Measurements from ENCODE around the gene CALHM1.

Gene CALHM1

DNA sequence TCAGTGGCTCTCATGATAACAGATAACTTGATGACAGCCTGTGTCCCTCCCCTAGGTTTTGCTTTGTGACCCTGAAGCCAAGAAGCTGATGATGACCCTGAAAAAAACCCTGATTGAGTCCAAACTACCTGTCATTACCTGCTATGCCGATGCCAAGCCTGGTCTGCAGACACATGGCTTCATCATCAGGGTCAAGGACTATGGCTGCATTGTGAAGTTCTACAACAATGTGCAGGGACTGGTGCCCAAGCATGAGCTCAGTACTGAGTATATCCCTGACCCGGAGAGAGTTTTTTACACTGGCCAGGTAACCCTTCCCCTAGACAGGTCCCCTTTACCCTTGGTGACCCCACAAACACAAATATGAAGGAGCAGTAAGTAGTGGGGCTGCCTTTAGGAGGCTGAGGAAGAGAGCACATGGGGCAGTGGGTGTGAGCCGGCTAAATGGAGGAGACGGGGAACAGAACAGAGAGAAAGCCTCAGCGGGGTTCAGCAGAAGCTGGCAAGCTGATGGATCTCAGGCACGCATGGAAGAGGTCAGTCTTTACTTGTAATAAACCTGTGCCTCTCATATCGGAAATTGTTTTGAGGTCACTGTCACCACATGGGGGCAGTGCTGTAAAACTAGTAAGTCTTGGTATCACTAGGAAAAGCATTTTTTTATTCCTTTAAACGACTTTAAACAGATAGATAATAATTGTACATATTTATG, 42.1 kb downstream of the CALHM1 start:
- DNase-seq (ENCODE audit: low read depth) = peak; percentile 60
- TF ChIP-seq, protein P1, sequence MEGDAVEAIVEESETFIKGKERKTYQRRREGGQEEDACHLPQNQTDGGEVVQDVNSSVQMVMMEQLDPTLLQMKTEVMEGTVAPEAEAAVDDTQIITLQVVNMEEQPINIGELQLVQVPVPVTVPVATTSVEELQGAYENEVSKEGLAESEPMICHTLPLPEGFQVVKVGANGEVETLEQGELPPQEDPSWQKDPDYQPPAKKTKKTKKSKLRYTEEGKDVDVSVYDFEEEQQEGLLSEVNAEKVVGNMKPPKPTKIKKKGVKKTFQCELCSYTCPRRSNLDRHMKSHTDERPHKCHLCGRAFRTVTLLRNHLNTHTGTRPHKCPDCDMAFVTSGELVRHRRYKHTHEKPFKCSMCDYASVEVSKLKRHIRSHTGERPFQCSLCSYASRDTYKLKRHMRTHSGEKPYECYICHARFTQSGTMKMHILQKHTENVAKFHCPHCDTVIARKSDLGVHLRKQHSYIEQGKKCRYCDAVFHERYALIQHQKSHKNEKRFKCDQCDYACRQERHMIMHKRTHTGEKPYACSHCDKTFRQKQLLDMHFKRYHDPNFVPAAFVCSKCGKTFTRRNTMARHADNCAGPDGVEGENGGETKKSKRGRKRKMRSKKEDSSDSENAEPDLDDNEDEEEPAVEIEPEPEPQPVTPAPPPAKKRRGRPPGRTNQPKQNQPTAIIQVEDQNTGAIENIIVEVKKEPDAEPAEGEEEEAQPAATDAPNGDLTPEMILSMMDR (IDR thresholded peaks at IDR 0.05; ENCODE audit: insufficient read depth, low read depth, low read length, missing control alignments) = peak; percentile 52
- H3K4me3 ChIP-seq (ENCODE audit: low read length) = no peak overlapping the region

DNA sequence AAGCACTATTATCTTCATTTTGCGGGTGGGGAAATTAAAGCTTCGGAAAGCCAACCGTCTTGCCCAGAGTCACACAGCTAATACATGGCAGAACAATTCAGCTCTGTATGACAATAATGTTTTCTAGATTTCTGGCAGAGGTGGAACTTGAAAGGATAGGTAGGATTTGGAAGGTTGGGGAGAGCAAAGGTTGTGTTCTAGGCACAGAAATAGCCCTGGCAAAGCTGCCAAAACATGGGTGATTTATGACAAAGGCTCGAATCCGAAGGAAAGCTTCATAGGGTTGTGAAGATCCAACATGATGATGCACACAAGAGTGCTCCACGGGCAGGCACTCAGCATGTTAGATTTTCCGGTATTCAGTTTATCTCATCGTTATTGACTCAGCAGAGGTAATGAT, 43.1 kb downstream of the CALHM1 start:
- TF ChIP-seq, protein P1 (IDR thresholded peaks at IDR 0.05; ENCODE audit: insufficient read depth, low read depth, low read length, missing control alignments) = no peak
- H3K4me3 ChIP-seq (ENCODE audit: low read length) = no peak overlapping the region
- no peak for DNase-seq (ENCODE audit: low read depth)

DNA sequence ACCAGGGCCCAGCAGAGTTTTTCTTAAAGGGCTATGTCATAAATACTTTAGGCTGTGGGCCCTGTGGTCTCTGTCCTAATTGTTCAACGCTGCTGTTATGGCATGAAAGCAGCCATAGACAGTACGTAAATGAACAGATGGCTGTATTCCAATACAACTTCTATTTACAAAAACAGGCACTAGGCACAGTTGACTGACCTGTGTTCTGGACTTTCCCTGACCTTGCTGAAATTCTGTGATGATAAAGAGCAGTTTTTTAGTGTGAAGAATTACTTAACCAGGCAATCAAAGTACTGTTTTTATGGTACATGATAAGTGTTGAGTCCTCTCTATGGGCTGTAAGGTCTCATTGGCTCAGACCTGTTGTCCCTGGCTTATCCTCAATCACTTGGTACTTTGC, 45.1 kb downstream of the CALHM1 start:
- H3K4me3 ChIP-seq (ENCODE audit: low read length) = no peak overlapping the region
- DNase-seq (ENCODE audit: low read depth) = no peak
- TF ChIP-seq, protein P1 (IDR thresholded peaks at IDR 0.05; ENCODE audit: insufficient read depth, low read depth, low read length, missing control alignments) = no peak
